H1 (cell line): ENCODE results near the gene TNXB. TPM values are rescaled to one million over a fixed set of nuclear protein-coding genes. Genes with fewer than 3 reads are reported as not detected.
A peak's percentile ranks its signal among the peaks of the same experiment; 100 is the strongest.

Source experiments
- EZH2 ChIP-seq: fragments of 200-600 bp; sonication (generic); IDR thresholded peaks from 2 replicates; pipeline ENCODE4 v1.7.1; 2012; ENCODE audit warnings: low read depth, mild to moderate bottlenecking, moderate library complexity, low read length, inconsistent platforms; ENCODE audit not compliant: severe bottlenecking
- HDAC6 ChIP-seq: IDR thresholded peaks from one replicate; pipeline ENCODE4 v1.7.1; 2012; ENCODE audit warnings: low read depth, mild to moderate bottlenecking, inconsistent platforms, low read length, moderate library complexity
- KDM4A ChIP-seq: IDR thresholded peaks from one replicate; pipeline ENCODE4 v1.7.1; 2012; ENCODE audit warnings: low read depth, mild to moderate bottlenecking, moderate library complexity, low read length, inconsistent platforms; ENCODE audit not compliant: severe bottlenecking
- polyA plus RNA-seq, 7 experiments: library from polyadenylated mRNA; depleted of rRNA in 3 of 7; stranded (reverse) in 5 of 7; unstranded in 2 of 7; fragments of >200 nt in 5 of 7; fragments of 200-250 nt in 2 of 7; gene quantifications; 1 replicate in 5 of 7; 2 replicates in 1 of 7; 4 replicates in 1 of 7; pipeline versions ENCODE4 v1.2.1 to v1.2.3, GENCODE V29; 2011 to 2013; ENCODE audit warnings: missing spikeins in 2 of 7, mixed read lengths in 2 of 7
- total RNA-seq: library from RNA; stranded (reverse); fragmentation: NEBNext Ultra II Directional; extraction: Animal tissue kit (Norgen Biotek cat#: 25700); gene quantifications from 2 replicates; pipeline ENCODE4 v1.2.1, GENCODE V29; 2021
- TF ChIP-seq, protein P1 (sequence below): IDR thresholded peaks from 2 replicates; pipeline ENCODE4 v1.6.1; 2012; ENCODE audit warnings: inconsistent platforms
- TF ChIP-seq, protein P2 (sequence below), 3 experiments: IDR thresholded peaks; 1 replicate in 2 of 3; 2 replicates in 1 of 3; pipeline versions ENCODE4 v1.5.1 to v1.6.1; 2011; ENCODE audit warnings: low read length in 3 of 3, mild to moderate bottlenecking in 3 of 3, inconsistent platforms in 2 of 3, low read depth in 1 of 3, moderate library complexity in 1 of 3; ENCODE audit not compliant: insufficient read depth in 1 of 3; ENCODE audit errors: control extremely low read depth in 1 of 3

TNXB gene
- total and polyA plus RNA-seq, 2 of the 8 experiments (the other 6 are each of a cell fraction or from before 2014, with no cell fraction given), result 3.1 to 4.8 TPM

DNA sequence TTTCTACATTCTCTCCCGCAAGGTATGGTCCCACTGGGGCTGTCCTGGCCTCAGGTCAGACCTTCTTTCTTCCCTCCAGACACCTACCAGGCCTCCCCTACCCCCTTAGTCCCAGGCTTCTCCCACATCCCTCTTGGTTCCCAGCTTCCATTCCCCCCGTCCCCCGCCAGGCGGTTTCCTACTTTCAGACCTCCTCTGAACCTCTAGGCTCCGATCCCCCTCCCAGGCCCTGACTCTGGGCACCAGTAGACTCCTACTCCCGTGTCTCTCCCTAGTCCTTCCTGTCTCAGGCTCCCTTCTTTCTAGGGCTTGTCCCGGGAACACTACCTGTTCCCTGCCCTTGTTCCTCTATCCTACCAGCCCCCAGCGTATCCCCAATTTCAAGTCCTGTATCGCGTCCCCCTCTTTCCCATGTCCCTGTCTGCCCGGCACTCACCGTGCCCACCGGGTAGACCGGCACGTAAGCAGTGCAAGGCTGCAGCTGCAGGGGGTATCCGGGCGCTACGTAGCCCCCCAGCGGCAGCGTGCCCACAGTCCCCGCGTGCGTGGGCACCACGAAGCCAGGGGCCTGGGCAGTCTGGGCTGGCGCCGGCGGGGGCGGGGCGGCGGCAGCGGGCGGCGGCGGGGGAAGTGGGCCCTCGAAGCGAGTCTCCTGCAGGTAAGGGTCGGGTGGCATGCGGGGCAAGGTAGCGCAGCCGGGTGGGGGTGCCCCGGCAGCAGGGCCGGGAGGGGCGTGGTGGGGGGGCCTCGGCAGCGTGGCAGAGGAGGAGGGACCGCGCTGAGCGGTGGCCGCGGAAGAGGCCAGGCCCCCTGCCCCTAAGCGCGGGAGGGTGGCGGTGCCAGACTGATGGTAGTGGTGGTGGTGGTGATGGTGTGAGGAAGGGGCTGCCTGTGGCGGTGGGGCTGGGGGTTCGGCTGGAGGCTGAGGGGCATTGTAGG is 41.1 kb upstream of the TNXB start (continued):
- TF ChIP-seq, protein P1, sequence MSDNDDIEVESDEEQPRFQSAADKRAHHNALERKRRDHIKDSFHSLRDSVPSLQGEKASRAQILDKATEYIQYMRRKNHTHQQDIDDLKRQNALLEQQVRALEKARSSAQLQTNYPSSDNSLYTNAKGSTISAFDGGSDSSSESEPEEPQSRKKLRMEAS, result peak; percentile 76
- peak; percentile 33 for TF ChIP-seq EZH2
- TF ChIP-seq KDM4A, result peak; percentile 69
- no peak for TF ChIP-seq HDAC6
- TF ChIP-seq, protein P2, sequence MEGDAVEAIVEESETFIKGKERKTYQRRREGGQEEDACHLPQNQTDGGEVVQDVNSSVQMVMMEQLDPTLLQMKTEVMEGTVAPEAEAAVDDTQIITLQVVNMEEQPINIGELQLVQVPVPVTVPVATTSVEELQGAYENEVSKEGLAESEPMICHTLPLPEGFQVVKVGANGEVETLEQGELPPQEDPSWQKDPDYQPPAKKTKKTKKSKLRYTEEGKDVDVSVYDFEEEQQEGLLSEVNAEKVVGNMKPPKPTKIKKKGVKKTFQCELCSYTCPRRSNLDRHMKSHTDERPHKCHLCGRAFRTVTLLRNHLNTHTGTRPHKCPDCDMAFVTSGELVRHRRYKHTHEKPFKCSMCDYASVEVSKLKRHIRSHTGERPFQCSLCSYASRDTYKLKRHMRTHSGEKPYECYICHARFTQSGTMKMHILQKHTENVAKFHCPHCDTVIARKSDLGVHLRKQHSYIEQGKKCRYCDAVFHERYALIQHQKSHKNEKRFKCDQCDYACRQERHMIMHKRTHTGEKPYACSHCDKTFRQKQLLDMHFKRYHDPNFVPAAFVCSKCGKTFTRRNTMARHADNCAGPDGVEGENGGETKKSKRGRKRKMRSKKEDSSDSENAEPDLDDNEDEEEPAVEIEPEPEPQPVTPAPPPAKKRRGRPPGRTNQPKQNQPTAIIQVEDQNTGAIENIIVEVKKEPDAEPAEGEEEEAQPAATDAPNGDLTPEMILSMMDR (IDR thresholded peaks at IDR 0.05; ENCODE audit: control extremely low read depth in 1 of 3, insufficient read depth in 1 of 3, low read depth in 1 of 3, low read length in 3 of 3), result peak in 1 of 3 experiments; percentile 25; a peak in 1 of 4 replicates
